Measurements from ENCODE around the gene REN. TPM values are rescaled to one million over a fixed set of nuclear protein-coding genes. Genes with fewer than 3 reads are reported as not detected.
A peak's percentile ranks its signal among the peaks of the same experiment; 100 is the strongest.

The REN gene
- total and polyA plus RNA-seq, 9 of the 15 experiments (the other 6 are each of a cell fraction or from before 2014, with no cell fraction given), result 1.7 to 9.9 (median 3.1) TPM

DNA sequence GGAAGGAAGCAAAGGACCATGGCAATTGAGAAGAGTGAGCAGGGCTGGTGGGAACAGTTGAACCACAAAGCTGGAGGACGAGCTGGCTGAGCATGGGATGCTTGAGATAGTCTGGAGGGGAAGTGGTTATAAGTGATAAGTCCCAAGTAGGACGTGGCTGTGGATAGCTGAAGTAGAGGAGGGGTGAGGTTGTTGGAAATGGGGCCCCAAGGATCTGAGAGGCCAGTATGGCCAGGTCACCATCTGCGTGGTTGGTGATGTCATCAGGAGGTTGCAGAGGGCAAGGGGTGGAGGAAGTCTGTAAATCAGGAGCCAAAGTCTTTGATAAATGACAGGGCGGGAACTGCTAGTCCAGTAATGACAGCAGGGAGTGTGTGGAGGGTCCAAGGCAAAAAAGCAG lies 11.0 kb upstream of the REN start (continued):
- TF ChIP-seq, protein P1, sequence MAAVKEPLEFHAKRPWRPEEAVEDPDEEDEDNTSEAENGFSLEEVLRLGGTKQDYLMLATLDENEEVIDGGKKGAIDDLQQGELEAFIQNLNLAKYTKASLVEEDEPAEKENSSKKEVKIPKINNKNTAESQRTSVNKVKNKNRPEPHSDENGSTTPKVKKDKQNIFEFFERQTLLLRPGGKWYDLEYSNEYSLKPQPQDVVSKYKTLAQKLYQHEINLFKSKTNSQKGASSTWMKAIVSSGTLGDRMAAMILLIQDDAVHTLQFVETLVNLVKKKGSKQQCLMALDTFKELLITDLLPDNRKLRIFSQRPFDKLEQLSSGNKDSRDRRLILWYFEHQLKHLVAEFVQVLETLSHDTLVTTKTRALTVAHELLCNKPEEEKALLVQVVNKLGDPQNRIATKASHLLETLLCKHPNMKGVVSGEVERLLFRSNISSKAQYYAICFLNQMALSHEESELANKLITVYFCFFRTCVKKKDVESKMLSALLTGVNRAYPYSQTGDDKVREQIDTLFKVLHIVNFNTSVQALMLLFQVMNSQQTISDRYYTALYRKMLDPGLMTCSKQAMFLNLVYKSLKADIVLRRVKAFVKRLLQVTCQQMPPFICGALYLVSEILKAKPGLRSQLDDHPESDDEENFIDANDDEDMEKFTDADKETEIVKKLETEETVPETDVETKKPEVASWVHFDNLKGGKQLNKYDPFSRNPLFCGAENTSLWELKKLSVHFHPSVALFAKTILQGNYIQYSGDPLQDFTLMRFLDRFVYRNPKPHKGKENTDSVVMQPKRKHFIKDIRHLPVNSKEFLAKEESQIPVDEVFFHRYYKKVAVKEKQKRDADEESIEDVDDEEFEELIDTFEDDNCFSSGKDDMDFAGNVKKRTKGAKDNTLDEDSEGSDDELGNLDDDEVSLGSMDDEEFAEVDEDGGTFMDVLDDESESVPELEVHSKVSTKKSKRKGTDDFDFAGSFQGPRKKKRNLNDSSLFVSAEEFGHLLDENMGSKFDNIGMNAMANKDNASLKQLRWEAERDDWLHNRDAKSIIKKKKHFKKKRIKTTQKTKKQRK (IDR thresholded peaks at IDR 0.05; ENCODE audit: borderline replicate concordance, low read depth, low read length), result no peak
- peak; percentile 79 for TF ChIP-seq CREB1 (IDR thresholded peaks at IDR 0.05)
- TF ChIP-seq CREB1 (CRISPR knock-in tag; IDR thresholded peaks at IDR 0.05), result peak; percentile 74
- TF ChIP-seq ZNF263 (CRISPR knock-in tag; IDR thresholded peaks at IDR 0.05; ENCODE audit: borderline replicate concordance), result peak; percentile 68; the same call in 1 of the 2 replicates
- peak; percentile 18; the same call in 1 of the 2 replicates for TF ChIP-seq EP400 (IDR thresholded peaks at IDR 0.05)
- TF ChIP-seq RNF2 (IDR thresholded peaks at IDR 0.05), result peak; percentile 91; the same call in 1 of the 2 replicates
- TF ChIP-seq, protein P2, sequence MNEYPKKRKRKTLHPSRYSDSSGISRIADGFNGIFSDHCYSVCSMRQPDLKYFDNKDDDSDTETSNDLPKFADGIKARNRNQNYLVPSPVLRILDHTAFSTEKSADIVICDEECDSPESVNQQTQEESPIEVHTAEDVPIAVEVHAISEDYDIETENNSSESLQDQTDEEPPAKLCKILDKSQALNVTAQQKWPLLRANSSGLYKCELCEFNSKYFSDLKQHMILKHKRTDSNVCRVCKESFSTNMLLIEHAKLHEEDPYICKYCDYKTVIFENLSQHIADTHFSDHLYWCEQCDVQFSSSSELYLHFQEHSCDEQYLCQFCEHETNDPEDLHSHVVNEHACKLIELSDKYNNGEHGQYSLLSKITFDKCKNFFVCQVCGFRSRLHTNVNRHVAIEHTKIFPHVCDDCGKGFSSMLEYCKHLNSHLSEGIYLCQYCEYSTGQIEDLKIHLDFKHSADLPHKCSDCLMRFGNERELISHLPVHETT (CRISPR knock-in tag; conservative IDR thresholded peaks at IDR 0.05 in 1 of 2, IDR thresholded peaks at IDR 0.05 in 1 of 2), result peak in 1 of 2 experiments; percentile 89; a peak in 2 of 4 replicates
- TF ChIP-seq, protein P3, sequence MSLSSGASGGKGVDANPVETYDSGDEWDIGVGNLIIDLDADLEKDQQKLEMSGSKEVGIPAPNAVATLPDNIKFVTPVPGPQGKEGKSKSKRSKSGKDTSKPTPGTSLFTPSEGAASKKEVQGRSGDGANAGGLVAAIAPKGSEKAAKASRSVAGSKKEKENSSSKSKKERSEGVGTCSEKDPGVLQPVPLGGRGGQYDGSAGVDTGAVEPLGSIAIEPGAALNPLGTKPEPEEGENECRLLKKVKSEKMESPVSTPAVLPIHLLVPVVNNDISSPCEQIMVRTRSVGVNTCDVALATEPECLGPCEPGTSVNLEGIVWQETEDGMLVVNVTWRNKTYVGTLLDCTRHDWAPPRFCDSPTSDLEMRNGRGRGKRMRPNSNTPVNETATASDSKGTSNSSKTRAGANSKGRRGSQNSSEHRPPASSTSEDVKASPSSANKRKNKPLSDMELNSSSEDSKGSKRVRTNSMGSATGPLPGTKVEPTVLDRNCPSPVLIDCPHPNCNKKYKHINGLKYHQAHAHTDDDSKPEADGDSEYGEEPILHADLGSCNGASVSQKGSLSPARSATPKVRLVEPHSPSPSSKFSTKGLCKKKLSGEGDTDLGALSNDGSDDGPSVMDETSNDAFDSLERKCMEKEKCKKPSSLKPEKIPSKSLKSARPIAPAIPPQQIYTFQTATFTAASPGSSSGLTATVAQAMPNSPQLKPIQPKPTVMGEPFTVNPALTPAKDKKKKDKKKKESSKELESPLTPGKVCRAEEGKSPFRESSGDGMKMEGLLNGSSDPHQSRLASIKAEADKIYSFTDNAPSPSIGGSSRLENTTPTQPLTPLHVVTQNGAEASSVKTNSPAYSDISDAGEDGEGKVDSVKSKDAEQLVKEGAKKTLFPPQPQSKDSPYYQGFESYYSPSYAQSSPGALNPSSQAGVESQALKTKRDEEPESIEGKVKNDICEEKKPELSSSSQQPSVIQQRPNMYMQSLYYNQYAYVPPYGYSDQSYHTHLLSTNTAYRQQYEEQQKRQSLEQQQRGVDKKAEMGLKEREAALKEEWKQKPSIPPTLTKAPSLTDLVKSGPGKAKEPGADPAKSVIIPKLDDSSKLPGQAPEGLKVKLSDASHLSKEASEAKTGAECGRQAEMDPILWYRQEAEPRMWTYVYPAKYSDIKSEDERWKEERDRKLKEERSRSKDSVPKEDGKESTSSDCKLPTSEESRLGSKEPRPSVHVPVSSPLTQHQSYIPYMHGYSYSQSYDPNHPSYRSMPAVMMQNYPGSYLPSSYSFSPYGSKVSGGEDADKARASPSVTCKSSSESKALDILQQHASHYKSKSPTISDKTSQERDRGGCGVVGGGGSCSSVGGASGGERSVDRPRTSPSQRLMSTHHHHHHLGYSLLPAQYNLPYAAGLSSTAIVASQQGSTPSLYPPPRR (CRISPR knock-in tag; IDR thresholded peaks at IDR 0.05; ENCODE audit: borderline replicate concordance), result peak; percentile 75; the same call in 1 of the 2 replicates
- TF ChIP-seq, protein P4, sequence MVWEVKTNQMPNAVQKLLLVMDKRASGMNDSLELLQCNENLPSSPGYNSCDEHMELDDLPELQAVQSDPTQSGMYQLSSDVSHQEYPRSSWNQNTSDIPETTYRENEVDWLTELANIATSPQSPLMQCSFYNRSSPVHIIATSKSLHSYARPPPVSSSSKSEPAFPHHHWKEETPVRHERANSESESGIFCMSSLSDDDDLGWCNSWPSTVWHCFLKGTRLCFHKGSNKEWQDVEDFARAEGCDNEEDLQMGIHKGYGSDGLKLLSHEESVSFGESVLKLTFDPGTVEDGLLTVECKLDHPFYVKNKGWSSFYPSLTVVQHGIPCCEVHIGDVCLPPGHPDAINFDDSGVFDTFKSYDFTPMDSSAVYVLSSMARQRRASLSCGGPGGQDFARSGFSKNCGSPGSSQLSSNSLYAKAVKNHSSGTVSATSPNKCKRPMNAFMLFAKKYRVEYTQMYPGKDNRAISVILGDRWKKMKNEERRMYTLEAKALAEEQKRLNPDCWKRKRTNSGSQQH (CRISPR knock-in tag; IDR thresholded peaks at IDR 0.05), result peak; percentile 87; the same call in 1 of the 2 replicates
- peak; percentile 92 for TF ChIP-seq TEAD4 (IDR thresholded peaks at IDR 0.05; ENCODE audit: low read length)
- TF ChIP-seq TEAD4 (CRISPR knock-in tag; IDR thresholded peaks at IDR 0.05; ENCODE audit: borderline replicate concordance), result no peak
- 0 out of 4 replicates have a peak, but pooled peaks of 1 of the 2 experiments have one; percentile 43 for TF ChIP-seq HDAC1 (IDR thresholded peaks at IDR 0.05)
- TF ChIP-seq, protein P5, sequence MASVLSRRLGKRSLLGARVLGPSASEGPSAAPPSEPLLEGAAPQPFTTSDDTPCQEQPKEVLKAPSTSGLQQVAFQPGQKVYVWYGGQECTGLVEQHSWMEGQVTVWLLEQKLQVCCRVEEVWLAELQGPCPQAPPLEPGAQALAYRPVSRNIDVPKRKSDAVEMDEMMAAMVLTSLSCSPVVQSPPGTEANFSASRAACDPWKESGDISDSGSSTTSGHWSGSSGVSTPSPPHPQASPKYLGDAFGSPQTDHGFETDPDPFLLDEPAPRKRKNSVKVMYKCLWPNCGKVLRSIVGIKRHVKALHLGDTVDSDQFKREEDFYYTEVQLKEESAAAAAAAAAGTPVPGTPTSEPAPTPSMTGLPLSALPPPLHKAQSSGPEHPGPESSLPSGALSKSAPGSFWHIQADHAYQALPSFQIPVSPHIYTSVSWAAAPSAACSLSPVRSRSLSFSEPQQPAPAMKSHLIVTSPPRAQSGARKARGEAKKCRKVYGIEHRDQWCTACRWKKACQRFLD (CRISPR knock-in tag; IDR thresholded peaks at IDR 0.05), result peak; percentile 90

Measured in K562 (cell line).